Globus pallidus (tissue), 1 donor: ENCODE results near the gene C2.
"Not testable (repeated sequence)": the region's sequence is repeated elsewhere in the genome, so short reads cannot be mapped to it uniquely, and the experiment has no call there.

ENCODE experiments used
- DNase-seq: peaks from one replicate; pipeline ENCODE4 v3.0.0-alpha.2; 2015; ENCODE audit warnings: low spot score

Gene C2

GRCh38 chr6:31978831-31979230 lies 51.3 kb downstream of the C2 start:
- no peak for DNase-seq

GRCh38 chr6:31979238-31979898 lies 51.9 kb downstream of the C2 start:
- DNase-seq, result no peak

DNA sequence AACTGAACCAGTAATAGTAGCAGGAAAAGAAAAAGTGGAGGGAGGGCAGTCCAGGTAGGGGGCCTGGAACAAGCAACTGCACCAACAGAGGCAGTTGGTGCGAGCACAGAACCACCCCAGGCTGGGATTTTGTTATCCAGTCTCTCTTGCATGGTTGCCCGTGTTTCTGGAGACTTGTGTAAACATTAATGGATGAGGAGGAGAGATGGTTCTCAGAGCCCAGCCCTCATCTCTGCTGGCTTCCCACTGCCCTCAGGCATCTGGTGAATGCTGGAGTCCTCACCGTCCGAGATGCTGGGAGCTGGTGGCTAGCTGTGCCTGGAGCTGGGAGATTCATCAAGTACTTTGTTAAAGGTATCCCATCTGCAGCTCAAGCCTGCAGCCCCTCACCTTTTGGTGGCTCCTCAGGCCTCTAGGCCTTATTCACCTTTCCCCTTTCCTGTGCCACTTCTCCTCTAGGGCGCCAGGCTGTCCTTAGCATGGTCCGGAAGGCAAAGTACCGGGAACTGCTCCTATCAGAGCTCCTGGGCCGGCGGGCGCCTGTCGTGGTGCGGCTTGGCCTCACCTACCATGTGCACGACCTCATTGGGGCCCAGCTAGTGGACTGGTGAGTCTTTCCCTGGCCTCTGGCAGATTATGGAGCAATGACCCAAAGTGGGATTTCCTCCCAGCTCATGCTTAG lies 52.8 kb downstream of the C2 start:
- not testable (repeated sequence) for DNase-seq

- not testable (repeated sequence) for DNase-seq
These were observed 53.5 kb downstream of the C2 start for GRCh38 chr6:31980998-31981397.

GRCh38 chr6:31981744-31982143 lies 54.2 kb downstream of the C2 start, which contains the start of gene C4A:
C4A (plus strand) TSS chr6:31982057; CDS start chr6:31982108, 51 bp downstream.
- not testable (repeated sequence) for DNase-seq

- not testable (repeated sequence) for DNase-seq
These were observed 61.8 kb downstream of the C2 start for GRCh38 chr6:31989363-31989762.

- not testable (repeated sequence) for DNase-seq
These were observed 66.9 kb downstream of the C2 start for GRCh38 chr6:31994421-31994820.
